Nephron progenitor cell (in vitro differentiated cells): ENCODE results near the gene KRTAP29-1.
"Not testable (repeated sequence)": the region's sequence is repeated elsewhere in the genome, so short reads cannot be mapped to it uniquely, and the experiment has no call there.

Source experiments
- DNase-seq: peaks from one replicate; pipeline ENCODE4 v3.0.0; 2021
- H3K27ac Mint-ChIP-seq: 2 replicates; pipeline ENCODE4 v1.8.0; 2021; ENCODE audit warnings: mild to moderate bottlenecking, moderate library complexity, mixed read lengths
- H3K27me3 Mint-ChIP-seq: 2 replicates; pipeline ENCODE4 v1.8.0; 2021; ENCODE audit warnings: mild to moderate bottlenecking, low read depth, mixed read lengths; ENCODE audit not compliant: poor library complexity
- H3K36me3 Mint-ChIP-seq: 2 replicates; pipeline ENCODE4 v1.8.0; 2021; ENCODE audit warnings: low read depth, mixed read lengths
- H3K4me1 Mint-ChIP-seq: 2 replicates; pipeline ENCODE4 v1.8.0; 2021; ENCODE audit warnings: mixed read lengths
- H3K4me3 Mint-ChIP-seq: 2 replicates; pipeline ENCODE4 v1.8.0; 2021; ENCODE audit warnings: mild to moderate bottlenecking, moderate library complexity, mixed read lengths
- H3K9me3 Mint-ChIP-seq: 2 replicates; pipeline ENCODE4 v1.8.0; 2021; ENCODE audit warnings: mild to moderate bottlenecking, moderate library complexity, mixed read lengths
- TF ChIP-seq, protein P1 (sequence below): fragments of 200-600 bp; sonication (generic); IDR thresholded peaks from 2 replicates; pipeline ENCODE4 v1.5.0; 2021; ENCODE audit warnings: antibody characterized with exemption

The KRTAP29-1 gene

DNA sequence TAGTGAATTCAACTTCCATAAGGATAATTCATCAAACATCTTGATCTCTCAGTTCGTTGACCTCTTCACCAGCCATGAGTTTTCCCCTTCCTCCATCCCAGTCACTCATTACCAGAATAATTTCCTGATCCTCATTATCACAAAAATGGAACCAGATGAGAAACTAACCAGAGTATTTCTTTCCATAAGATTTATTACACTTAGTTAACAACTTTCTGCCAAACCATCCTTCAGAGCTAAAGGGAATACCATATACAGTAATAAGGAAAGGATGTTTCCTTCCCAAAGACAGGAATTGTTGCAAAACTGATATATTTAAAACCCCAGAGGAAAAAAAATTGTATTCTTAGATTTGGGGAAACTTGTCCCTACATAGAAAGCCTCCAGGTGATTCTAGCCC is 8.6 kb downstream of the KRTAP29-1 start:
- Mint-ChIP-seq H3K27ac (no peak overlapping the region), H3K36me3 (no peaks in the 10 kb centered on the region), H3K4me3 (no peak overlapping the region), H3K4me1 (no peaks in the 10 kb centered on the region), H3K27me3 (peaks cover 17% of the 10 kb centered on the region), H3K9me3 (peaks cover 11% of the 10 kb centered on the region)
- TF ChIP-seq, protein P1, sequence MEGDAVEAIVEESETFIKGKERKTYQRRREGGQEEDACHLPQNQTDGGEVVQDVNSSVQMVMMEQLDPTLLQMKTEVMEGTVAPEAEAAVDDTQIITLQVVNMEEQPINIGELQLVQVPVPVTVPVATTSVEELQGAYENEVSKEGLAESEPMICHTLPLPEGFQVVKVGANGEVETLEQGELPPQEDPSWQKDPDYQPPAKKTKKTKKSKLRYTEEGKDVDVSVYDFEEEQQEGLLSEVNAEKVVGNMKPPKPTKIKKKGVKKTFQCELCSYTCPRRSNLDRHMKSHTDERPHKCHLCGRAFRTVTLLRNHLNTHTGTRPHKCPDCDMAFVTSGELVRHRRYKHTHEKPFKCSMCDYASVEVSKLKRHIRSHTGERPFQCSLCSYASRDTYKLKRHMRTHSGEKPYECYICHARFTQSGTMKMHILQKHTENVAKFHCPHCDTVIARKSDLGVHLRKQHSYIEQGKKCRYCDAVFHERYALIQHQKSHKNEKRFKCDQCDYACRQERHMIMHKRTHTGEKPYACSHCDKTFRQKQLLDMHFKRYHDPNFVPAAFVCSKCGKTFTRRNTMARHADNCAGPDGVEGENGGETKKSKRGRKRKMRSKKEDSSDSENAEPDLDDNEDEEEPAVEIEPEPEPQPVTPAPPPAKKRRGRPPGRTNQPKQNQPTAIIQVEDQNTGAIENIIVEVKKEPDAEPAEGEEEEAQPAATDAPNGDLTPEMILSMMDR: no peak
- no peak for DNase-seq

DNA sequence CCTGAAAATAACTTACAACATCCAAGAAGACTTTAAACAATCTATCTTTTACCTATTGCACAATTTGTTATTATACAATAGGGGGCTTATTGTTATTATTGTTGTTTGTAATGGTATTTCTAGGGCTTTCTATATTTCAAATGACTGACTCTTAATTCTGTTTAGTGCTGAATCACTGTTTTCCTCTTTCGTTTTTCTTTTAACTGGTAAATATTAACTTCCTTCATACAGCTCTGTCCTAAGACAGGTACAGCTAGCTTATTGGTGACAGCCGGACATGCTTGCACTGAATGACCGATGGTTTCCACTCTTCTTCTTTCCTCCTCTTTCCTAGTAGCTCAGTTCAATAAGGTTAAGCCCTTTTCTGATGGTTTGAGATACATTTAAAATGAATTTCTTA is 15.6 kb downstream of the KRTAP29-1 start:
- peaks cover 10% of the 10 kb centered on the region for H3K27me3 Mint-ChIP-seq
- no peak overlapping the region for H3K4me3 Mint-ChIP-seq
- H3K27ac Mint-ChIP-seq: no peak overlapping the region
- DNase-seq: no peak
- TF ChIP-seq, protein P1: no peak
- H3K36me3 Mint-ChIP-seq: no peaks in the 10 kb centered on the region
- H3K9me3 Mint-ChIP-seq: no peaks in the 10 kb centered on the region
- H3K4me1 Mint-ChIP-seq: no peaks in the 10 kb centered on the region

DNA sequence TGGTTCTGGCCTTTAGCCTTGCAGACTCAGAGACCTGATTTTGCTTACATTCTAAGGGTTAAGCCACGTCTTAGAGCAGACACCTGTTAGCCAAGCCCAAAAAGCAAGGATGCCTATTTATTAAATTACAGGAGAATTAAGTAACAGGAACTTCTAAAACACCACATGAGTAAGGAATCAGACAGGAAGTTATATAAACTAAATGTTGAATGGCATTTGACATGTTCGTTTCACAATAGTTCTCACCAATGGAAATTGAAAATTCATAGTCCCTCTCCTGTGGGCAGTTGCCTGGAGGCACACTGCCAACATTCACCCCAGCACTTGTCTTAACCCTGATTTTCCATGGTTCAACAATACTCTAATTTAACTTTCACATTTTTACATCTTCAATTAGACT is 18.1 kb downstream of the KRTAP29-1 start:
- TF ChIP-seq, protein P1: no peak
- H3K4me3 Mint-ChIP-seq: no peak overlapping the region
- H3K27ac Mint-ChIP-seq: no peak overlapping the region
- DNase-seq: no peak
- no peaks in the 10 kb centered on the region for H3K4me1 Mint-ChIP-seq
- no peaks in the 10 kb centered on the region for H3K9me3 Mint-ChIP-seq
- H3K27me3 Mint-ChIP-seq: peaks cover 8% of the 10 kb centered on the region
- H3K36me3 Mint-ChIP-seq: no peaks in the 10 kb centered on the region

DNA sequence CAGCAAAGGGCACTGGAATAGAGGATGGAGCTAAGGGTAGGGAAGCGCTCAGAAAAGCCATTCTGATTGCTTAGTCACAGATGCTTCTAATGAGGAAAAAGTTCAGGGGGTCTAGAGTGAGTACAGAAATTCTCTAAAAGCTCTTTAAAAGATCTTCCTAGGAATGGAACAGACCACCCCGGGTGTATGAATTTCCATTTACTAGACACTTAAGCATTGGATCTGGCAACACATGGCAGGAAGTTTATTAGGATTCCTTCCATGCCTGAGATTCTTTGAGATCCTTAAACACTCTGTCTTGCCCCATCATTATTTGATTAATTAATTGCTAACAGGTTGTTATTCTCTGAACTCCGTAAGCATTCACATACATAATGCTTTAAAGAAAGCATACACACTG is 18.6 kb downstream of the KRTAP29-1 start:
- Mint-ChIP-seq H3K9me3 (no peaks in the 10 kb centered on the region), H3K4me3 (no peak overlapping the region), H3K27me3 (peaks cover 8% of the 10 kb centered on the region), H3K4me1 (no peaks in the 10 kb centered on the region), H3K27ac (no peak overlapping the region), H3K36me3 (no peaks in the 10 kb centered on the region)
- no peak for DNase-seq
- TF ChIP-seq, protein P1: no peak

DNA sequence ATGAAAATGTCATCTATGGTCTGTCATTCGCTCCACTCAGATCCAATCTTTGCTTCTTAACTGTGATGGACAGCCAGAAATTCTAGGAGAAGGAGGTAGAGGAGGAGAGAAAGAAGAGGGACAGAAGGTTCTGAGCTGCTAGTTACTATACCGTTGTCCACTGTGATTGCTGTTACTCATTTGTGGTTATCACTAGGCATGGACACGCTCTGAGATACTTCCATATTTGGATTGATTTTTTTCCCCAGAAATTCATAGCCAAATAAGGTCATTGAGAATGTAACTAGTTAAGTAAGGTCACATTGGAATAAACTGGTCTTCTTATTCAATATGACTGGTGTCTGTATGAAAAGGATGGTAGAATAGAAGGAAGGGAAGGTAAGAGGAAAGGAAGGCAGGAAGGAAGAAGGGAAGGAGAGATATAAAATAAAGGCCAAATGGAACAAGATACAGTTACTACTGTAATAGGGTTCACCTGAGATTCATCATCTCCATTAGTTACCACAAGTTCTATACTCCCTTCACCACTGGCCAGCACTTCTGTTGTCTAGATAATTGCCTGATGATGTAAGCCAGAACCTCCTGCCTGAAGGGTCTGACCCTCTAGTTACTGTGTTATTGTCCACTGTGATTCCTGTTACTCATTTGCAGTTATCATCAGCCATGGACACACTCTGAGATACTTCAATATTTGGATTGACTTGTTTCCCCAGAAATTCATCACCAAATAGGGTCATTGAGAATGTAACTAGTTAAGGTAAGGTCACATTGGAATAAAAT is 24.3 kb downstream of the KRTAP29-1 start:
- TF ChIP-seq, protein P1: no peak

DNA sequence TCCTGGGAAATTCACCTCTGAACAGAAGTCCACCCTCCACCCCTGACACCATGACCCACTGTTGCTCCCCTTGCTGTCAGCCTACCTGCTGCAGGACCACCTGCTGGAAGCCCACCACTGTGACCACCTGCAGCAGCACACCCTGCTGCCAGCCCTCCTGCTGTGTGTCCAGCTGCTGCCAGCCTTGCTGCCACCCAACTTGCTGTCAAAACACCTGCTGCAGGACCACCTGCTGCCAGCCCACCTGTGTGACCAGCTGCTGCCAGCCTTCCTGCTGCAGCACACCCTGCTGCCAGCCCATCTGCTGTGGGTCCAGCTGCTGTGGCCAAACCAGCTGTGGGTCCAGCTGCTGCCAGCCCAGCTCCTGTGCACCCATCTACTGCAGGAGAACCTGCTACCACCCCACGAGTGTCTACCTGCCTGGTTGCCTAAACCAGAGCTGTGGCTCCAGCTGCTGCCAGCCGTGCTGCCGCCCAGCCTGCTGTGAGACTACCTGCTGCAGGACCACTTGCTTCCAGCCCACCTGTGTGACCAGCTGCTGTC is 26.9 kb downstream of the KRTAP29-1 start, which contains the start of gene KRTAP9-7:
TSS of gene KRTAP9-7 (plus strand) at position 51 of the 543 bp plus-strand sequence. CDS start at position 51, 0 bp downstream.
- not testable (repeated sequence) for H3K4me3 Mint-ChIP-seq, H3K27ac Mint-ChIP-seq, H3K4me1 Mint-ChIP-seq, H3K36me3 Mint-ChIP-seq, H3K9me3 Mint-ChIP-seq, DNase-seq
- peaks cover 16% of the 10 kb centered on the region for H3K27me3 Mint-ChIP-seq

More for the DNA sequence above, 24.3 kb downstream of the KRTAP29-1 start:
- H3K9me3 Mint-ChIP-seq: no peaks in the 10 kb centered on the region
- H3K4me3 Mint-ChIP-seq: no peak overlapping the region
- H3K4me1 Mint-ChIP-seq: no peaks in the 10 kb centered on the region
- H3K27ac Mint-ChIP-seq: no peak overlapping the region
- H3K27me3 Mint-ChIP-seq: peaks cover 16% of the 10 kb centered on the region
- no peaks in the 10 kb centered on the region for H3K36me3 Mint-ChIP-seq
- no peak for DNase-seq
